GM23248 (cell line): ENCODE data around the gene ZSCAN20. TPM values are rescaled to one million over a fixed set of nuclear protein-coding genes. Genes with fewer than 3 reads are reported as not detected.

Experiments used
- DNase-seq: peaks from one replicate; pipeline ENCODE4 v3.0.0-alpha.2; 2015
- H2AFZ ChIP-seq: fragments of 200-600 bp; sonication (generic); 2 replicates; pipeline ENCODE4 v1.6.1; 2016; ENCODE audit warnings: antibody characterized with exemption
- H3F3A ChIP-seq: fragments of 200-600 bp; sonication (generic); 2 replicates; pipeline ENCODE4 v1.6.1; 2016; ENCODE audit warnings: mild to moderate bottlenecking, antibody characterized with exemption, mixed run types; ENCODE audit not compliant: insufficient read depth
- H3K27ac ChIP-seq: fragments of 200-600 bp; sonication (generic); 2 replicates; pipeline ENCODE4 v1.5.1; 2016; ENCODE audit warnings: mild to moderate bottlenecking
- H3K27me3 ChIP-seq: fragments of 200-600 bp; sonication (generic); replicated peaks from 2 replicates; pipeline ENCODE4 v1.6.1; 2016; ENCODE audit warnings: mild to moderate bottlenecking; ENCODE audit not compliant: insufficient read depth
- H3K36me3 ChIP-seq: fragments of 200-600 bp; sonication (generic); 2 replicates; pipeline ENCODE4 v1.6.1; 2016; ENCODE audit warnings: low read depth, mild to moderate bottlenecking
- H3K4me1 ChIP-seq: fragments of 200-600 bp; sonication (generic); 2 replicates; pipeline ENCODE4 v1.6.1; 2016; ENCODE audit warnings: mild to moderate bottlenecking; ENCODE audit not compliant: insufficient read depth
- H3K4me2 ChIP-seq: fragments of 200-600 bp; sonication (generic); one replicate; pipeline ENCODE4 v1.6.1; 2016; ENCODE audit warnings: mild to moderate bottlenecking; ENCODE audit not compliant: unreplicated experiment
- H3K4me3 ChIP-seq: fragments of 200-600 bp; sonication (generic); 2 replicates; pipeline ENCODE4 v1.5.1; 2016; ENCODE audit warnings: mild to moderate bottlenecking
- H3K79me2 ChIP-seq: fragments of 200-600 bp; sonication (generic); 2 replicates; pipeline ENCODE4 v1.6.1; 2016; ENCODE audit warnings: mild to moderate bottlenecking; ENCODE audit not compliant: insufficient read depth
- H3K9ac ChIP-seq: fragments of 200-600 bp; sonication (generic); 2 replicates; pipeline ENCODE4 v1.6.1; 2016; ENCODE audit warnings: mild to moderate bottlenecking
- H3K9me2 ChIP-seq: fragments of 200-600 bp; sonication (generic); 2 replicates; pipeline ENCODE4 v1.6.1; 2016; ENCODE audit warnings: mixed run types, mild to moderate bottlenecking, moderate library complexity; ENCODE audit not compliant: insufficient read depth
- H3K9me3 ChIP-seq: fragments of 200-600 bp; sonication (generic); one replicate; pipeline ENCODE4 v1.6.1; 2017; ENCODE audit warnings: low read depth
- H4K20me1 ChIP-seq: fragments of 200-600 bp; sonication (generic); 2 replicates; pipeline ENCODE4 v1.6.0; 2016; ENCODE audit not compliant: insufficient read depth
- EZH2 ChIP-seq: fragments of 200-600 bp; sonication (generic); IDR thresholded peaks from 2 replicates; pipeline ENCODE4 v1.6.1; 2018; ENCODE audit warnings: antibody characterized with exemption, mild to moderate bottlenecking; ENCODE audit not compliant: insufficient read depth, poor library complexity, severe bottlenecking
- EZH2phosphoT487 ChIP-seq: fragments of 200-600 bp; sonication (generic); IDR thresholded peaks from 2 replicates; pipeline ENCODE4 v1.6.1; 2018; ENCODE audit warnings: antibody characterized with exemption, moderate library complexity, mild to moderate bottlenecking, low read depth; ENCODE audit not compliant: insufficient read depth
- WGBS, 2 experiments: methylation state at CpG; one replicate each; pipeline ENCODE4 v1.1.6; 2015 to 2017; ENCODE audit warnings: low lambda C conversion rate in 2 of 2, low coverage in 1 of 2; ENCODE audit errors: missing lambda C conversion rate in 2 of 2; 5-methylcytosine and 5-hydroxymethylcytosine counted together
- in situ Hi-C: fragments of 300-500 bp; cut with MboI; formaldehyde crosslinking; loops from 2 replicates; pipeline ENCODE4 v1.15.0; 2020
- polyA plus RNA-seq: library from polyadenylated mRNA; unstranded; fragments of >200 nt; fragmentation: Nextera tagmentation; extraction: Ambion mirVana; gene quantifications from 2 replicates; pipeline ENCODE4 v1.2.1, GENCODE V29; 2016
- total RNA-seq: library from RNA; depleted of rRNA; stranded (reverse); fragments of >200 nt; shearing (Covaris generic); gene quantifications from 2 replicates; pipeline ENCODE4 v1.2.3, GENCODE V29; 2014; rRNA removed

The ZSCAN20 gene
- total and polyA plus RNA-seq, 2 experiments from 2014 or later = 1.7 to 9.5 TPM

- H4K20me1 ChIP-seq = no peaks in the 10 kb centered on the region
- 89 to 90% methylated on average over 13 of the region's 13 CpGs for WGBS, 2 experiments
- in situ Hi-C loops = no loop called here
- no peak overlapping the region for H3K27ac ChIP-seq
- no peaks in the 10 kb centered on the region for H3F3A ChIP-seq
- H3K79me2 ChIP-seq = no peaks in the 10 kb centered on the region
- DNase-seq = no peak
- no peaks in the 10 kb centered on the region for H3K9me2 ChIP-seq
- no peaks in the 10 kb centered on the region for H3K4me1 ChIP-seq
- H3K9me3 ChIP-seq = no peaks in the 10 kb centered on the region
- H3K4me2 ChIP-seq = no peak overlapping the region
- no peak overlapping the region for H3K4me3 ChIP-seq
- no peak overlapping the region for H3K9ac ChIP-seq
- no peaks in the 10 kb centered on the region for H3K27me3 ChIP-seq
- TF ChIP-seq EZH2 (no peak), EZH2phosphoT487 (no peak)
- no peak overlapping the region for H2AFZ ChIP-seq
- H3K36me3 ChIP-seq = no peaks in the 10 kb centered on the region; the same call in 1 of the 2 replicates
These were observed 60.5 kb downstream of the ZSCAN20 start for GRCh38 chr1:33532936-33533335.

- DNase-seq = no peak
- H3K9me3 ChIP-seq = no peaks in the 10 kb centered on the region
- H3K9ac ChIP-seq = no peak overlapping the region
- no peak overlapping the region for H3K4me3 ChIP-seq
- H3K27me3 ChIP-seq = no peaks in the 10 kb centered on the region
- no peaks in the 10 kb centered on the region for H3K9me2 ChIP-seq
- H3K4me2 ChIP-seq = no peak overlapping the region
- TF ChIP-seq EZH2 (no peak), EZH2phosphoT487 (no peak)
- in situ Hi-C loops = no loop called here
- H2AFZ ChIP-seq = no peak overlapping the region
- H4K20me1 ChIP-seq = no peaks in the 10 kb centered on the region
- no peak overlapping the region for H3K27ac ChIP-seq
- H3K36me3 ChIP-seq = peaks cover 3% of the 10 kb centered on the region; the same call in 1 of the 2 replicates
- H3K79me2 ChIP-seq = no peaks in the 10 kb centered on the region
- no peaks in the 10 kb centered on the region for H3F3A ChIP-seq
- 79 to 87% methylated on average over 2 of the region's 2 CpGs for WGBS, 2 experiments
- H3K4me1 ChIP-seq = no peaks in the 10 kb centered on the region
These were observed 62.9 kb downstream of the ZSCAN20 start for GRCh38 chr1:33535334-33535733.

DNA sequence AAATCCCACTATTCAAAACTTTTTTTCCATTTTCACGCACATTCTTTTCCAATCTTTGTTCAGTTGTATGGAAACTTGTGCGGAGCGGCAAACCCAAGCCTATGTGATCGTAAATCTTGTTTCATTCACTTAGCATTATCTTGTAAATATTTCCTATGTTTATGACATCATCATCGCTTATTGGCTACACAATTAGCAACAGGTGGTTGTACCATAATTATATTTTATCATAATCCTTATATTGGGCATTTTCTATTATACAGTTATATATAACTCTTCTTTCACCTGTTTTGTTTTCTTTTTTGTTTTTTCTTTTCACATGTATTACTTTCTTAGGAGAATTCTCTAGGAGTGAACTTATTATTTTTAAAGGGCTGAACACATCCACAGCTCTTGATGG is 65.4 kb downstream of the ZSCAN20 start:
- no peak for DNase-seq
- TF ChIP-seq EZH2phosphoT487 (no peak), EZH2 (no peak)
- in situ Hi-C loops = no loop called here
- Histone ChIP-seq H3K9ac (no peak overlapping the region), H3K4me3 (no peak overlapping the region), H3K9me2 (no peaks in the 10 kb centered on the region), H3K79me2 (no peaks in the 10 kb centered on the region), H4K20me1 (no peaks in the 10 kb centered on the region), H3K36me3 (peaks cover 3% of the 10 kb centered on the region; the same call in 1 of the 2 replicates), H3K27ac (no peak overlapping the region), H3K4me2 (no peak overlapping the region), H3K4me1 (no peaks in the 10 kb centered on the region), H3F3A (no peaks in the 10 kb centered on the region), H2AFZ (no peak overlapping the region), H3K9me3 (no peaks in the 10 kb centered on the region), H3K27me3 (no peaks in the 10 kb centered on the region)
- WGBS, 2 experiments = 97 to 98% methylated on average over 5 of the region's 5 CpGs

DNA sequence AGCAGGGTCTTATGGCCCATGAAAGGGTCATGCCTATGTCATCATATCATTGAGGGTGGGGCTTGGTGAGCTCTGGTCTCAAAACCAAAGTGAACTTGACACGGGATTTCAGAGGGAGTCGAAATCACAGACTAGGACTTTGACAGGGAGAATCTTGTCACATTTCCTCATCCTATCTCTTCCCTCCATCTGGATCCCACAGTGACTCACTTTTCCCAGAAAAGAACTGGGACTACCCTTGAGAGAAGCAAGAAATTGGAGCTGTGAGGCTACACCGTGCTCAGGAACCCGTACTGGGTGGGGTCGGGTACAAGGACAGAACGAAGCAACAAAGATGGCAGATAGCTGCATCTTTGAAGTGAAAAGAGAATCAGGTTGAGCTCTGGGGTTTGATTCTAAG is 69.5 kb downstream of the ZSCAN20 start:
- Histone ChIP-seq H3K9ac (no peak overlapping the region), H3K9me2 (no peaks in the 10 kb centered on the region), H3K36me3 (peaks cover 9% of the 10 kb centered on the region; the same call in 1 of the 2 replicates), H3K9me3 (no peaks in the 10 kb centered on the region), H3K4me1 (no peaks in the 10 kb centered on the region), H3K27me3 (no peaks in the 10 kb centered on the region), H4K20me1 (no peaks in the 10 kb centered on the region), H3K4me3 (no peak overlapping the region), H2AFZ (no peak overlapping the region), H3K27ac (no peak overlapping the region), H3K4me2 (no peak overlapping the region), H3F3A (no peaks in the 10 kb centered on the region), H3K79me2 (no peaks in the 10 kb centered on the region)
- TF ChIP-seq EZH2phosphoT487 = no peak
- no peak for TF ChIP-seq EZH2
- in situ Hi-C loops = no loop called here
- DNase-seq = no peak
- 96 to 97% methylated on average over 6 of the region's 6 CpGs for WGBS, 2 experiments

Other genes with a start within 250 kb of the ZSCAN20 start
- gene ZNF362, start 216.2 kb upstream of the ZSCAN20 start, total RNA-seq = 9.6 and 9.7 TPM in 2 replicates
- gene ZNF362, start 216.2 kb upstream of the ZSCAN20 start, polyA plus RNA-seq = 26.0 and 28.8 TPM in 2 replicates
- gene A3GALT2, start 151.5 kb upstream of the ZSCAN20 start, total RNA-seq = not detected in 2 replicates
- not detected in 2 replicates for gene A3GALT2, start 151.5 kb upstream of the ZSCAN20 start, polyA plus RNA-seq
- 74.7 and 82.2 TPM in 2 replicates for gene PHC2, start 41.5 kb upstream of the ZSCAN20 start, total RNA-seq
- gene PHC2, start 41.5 kb upstream of the ZSCAN20 start, polyA plus RNA-seq = 15.1 and 15.4 TPM in 2 replicates